ENCODE data around the gene PCYT2.
A peak's percentile ranks its signal among the peaks of the same experiment; 100 is the strongest.

Gene PCYT2

GRCh38 chr17:81915331-81915730, 4.1 kb upstream of the PCYT2 start:
- H3K9ac ChIP-seq (ENCODE audit: low read length), result no peak overlapping the region
- H3K36me3 ChIP-seq (ENCODE audit: control insufficient read depth, low read depth, low read length), result peaks cover 21% of the 10 kb centered on the region

DNA sequence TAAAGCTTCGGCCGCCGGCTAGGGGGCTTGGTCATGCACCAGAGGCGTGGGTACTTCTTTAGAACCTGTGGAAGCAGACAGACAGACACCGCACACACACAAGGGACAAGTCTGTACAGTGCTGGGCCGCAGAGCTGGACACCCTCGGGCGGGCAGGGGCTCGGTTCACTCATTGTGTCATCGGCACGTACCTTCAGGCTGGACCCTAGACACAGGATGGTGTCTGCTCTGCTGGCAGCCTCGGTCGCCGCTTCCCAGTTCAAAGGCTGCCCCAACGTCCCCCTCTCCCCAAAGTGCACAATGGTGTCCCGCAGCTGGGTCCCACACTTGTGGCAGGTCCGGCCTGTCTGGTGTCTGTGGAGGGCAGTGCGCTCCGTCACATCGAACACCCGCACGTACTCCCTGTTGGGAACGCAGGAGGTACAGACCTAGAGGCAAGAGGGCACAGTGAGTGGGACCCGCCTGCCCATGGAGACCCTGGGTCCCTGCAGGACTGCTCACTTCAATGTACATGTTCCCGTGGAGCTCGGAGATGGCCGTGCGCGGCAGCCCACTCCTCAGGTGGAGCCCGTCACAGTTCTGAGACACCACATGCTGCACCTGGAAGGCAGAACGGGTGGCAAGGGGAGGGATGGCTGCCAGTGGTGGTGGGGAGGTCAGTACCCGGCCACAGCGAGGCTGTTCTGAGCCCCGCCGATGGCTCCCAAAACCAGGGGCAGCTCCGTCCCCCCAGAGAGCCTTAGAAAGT, 3.1 kb upstream of the PCYT2 start:
- H3K9me3 ChIP-seq (ENCODE audit: control insufficient read depth, low read depth, low read length), result no peaks in the 10 kb centered on the region
- H3K9ac ChIP-seq (ENCODE audit: low read length), result no peak overlapping the region
- H3K36me3 ChIP-seq (ENCODE audit: control insufficient read depth, low read depth, low read length), result peaks cover 21% of the 10 kb centered on the region
- peaks cover 14% of the 10 kb centered on the region for H3K4me1 ChIP-seq (ENCODE audit: control insufficient read depth, low read depth, low read length)
- no peak overlapping the region for H3K4me3 ChIP-seq (ENCODE audit: low read length)
- H3K27me3 ChIP-seq (ENCODE audit: control insufficient read depth, insufficient read depth, low read length), result peaks cover 12% of the 10 kb centered on the region
- no peak overlapping the region for H3K27ac ChIP-seq (ENCODE audit: low read length)

More at GRCh38 chr17:81915331-81915730, 4.1 kb upstream of the PCYT2 start:
- Histone ChIP-seq H3K4me3 (ENCODE audit: low read length) (no peak overlapping the region), H3K4me1 (ENCODE audit: control insufficient read depth, low read depth, low read length) (peaks cover 8% of the 10 kb centered on the region), H3K9me3 (ENCODE audit: control insufficient read depth, low read depth, low read length) (no peaks in the 10 kb centered on the region), H3K27me3 (ENCODE audit: control insufficient read depth, insufficient read depth, low read length) (peaks cover 4% of the 10 kb centered on the region), H3K27ac (ENCODE audit: low read length) (no peak overlapping the region)

DNA sequence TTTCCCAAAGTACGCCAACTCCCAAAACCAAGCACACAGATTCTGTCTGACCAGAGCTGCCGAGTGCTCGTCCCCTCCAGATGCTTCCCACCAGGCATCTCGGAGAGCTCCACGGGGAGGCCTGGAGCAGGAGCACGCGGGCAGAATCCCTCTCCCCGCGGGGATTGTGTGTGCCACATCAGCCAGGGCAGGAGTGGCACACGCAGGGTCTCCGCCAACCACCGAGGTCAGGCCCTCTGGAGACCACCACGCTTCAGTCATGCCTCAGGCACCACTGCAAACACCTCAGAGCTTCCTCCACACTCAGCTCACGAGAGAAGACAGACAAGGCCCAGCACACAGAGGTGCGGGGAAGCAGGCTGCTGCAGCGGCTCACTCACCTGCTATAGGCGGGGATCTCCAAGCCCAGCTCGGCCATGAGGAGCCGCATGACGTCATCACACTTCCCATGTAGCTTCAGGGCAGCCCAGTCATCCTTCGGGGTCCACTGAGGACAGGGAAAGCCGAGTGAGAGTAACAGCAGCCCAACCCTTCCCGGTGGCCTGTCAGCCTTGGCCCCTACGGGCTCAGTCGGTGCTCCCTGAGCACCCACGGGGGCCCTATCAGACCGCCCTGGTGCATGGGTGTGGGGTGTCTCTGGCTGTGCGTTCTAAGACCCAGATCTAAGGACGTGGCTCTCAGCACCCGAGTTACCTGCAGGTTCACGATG, 2.3 kb upstream of the PCYT2 start:
- Histone ChIP-seq H3K36me3 (ENCODE audit: control insufficient read depth, low read depth, low read length) (peaks cover 21% of the 10 kb centered on the region), H3K9ac (ENCODE audit: low read length) (no peak overlapping the region)

GRCh38 chr17:81912441-81913309, 1.5 kb upstream of the PCYT2 start:
- Histone ChIP-seq H3K9me3 (ENCODE audit: control insufficient read depth, low read depth, low read length) (no peaks in the 10 kb centered on the region), H3K27me3 (ENCODE audit: control insufficient read depth, insufficient read depth, low read length) (peaks cover 12% of the 10 kb centered on the region), H3K4me3 (ENCODE audit: low read length) (no peak overlapping the region), H3K27ac (ENCODE audit: low read length) (no peak overlapping the region), H3K9ac (ENCODE audit: low read length) (no peak overlapping the region), H3K36me3 (ENCODE audit: control insufficient read depth, low read depth, low read length) (peaks cover 21% of the 10 kb centered on the region), H3K4me1 (ENCODE audit: control insufficient read depth, low read depth, low read length) (peaks cover 14% of the 10 kb centered on the region)

More for the DNA sequence above, 2.3 kb upstream of the PCYT2 start:
- H3K27me3 ChIP-seq (ENCODE audit: control insufficient read depth, insufficient read depth, low read length), result peaks cover 12% of the 10 kb centered on the region
- no peak overlapping the region for H3K27ac ChIP-seq (ENCODE audit: low read length)
- H3K9me3 ChIP-seq (ENCODE audit: control insufficient read depth, low read depth, low read length), result no peaks in the 10 kb centered on the region
- H3K4me1 ChIP-seq (ENCODE audit: control insufficient read depth, low read depth, low read length), result peaks cover 14% of the 10 kb centered on the region
- no peak overlapping the region for H3K4me3 ChIP-seq (ENCODE audit: low read length)

GRCh38 chr17:81911969-81912368, 770 bp upstream of the PCYT2 start:
- Histone ChIP-seq H3K27ac (ENCODE audit: low read length) (no peak overlapping the region), H3K27me3 (ENCODE audit: control insufficient read depth, insufficient read depth, low read length) (peaks cover 12% of the 10 kb centered on the region), H3K36me3 (ENCODE audit: control insufficient read depth, low read depth, low read length) (peaks cover 21% of the 10 kb centered on the region), H3K9ac (ENCODE audit: low read length) (no peak overlapping the region), H3K4me3 (ENCODE audit: low read length) (peak overlapping the region; percentile 49), H3K4me1 (ENCODE audit: control insufficient read depth, low read depth, low read length) (peaks cover 11% of the 10 kb centered on the region), H3K9me3 (ENCODE audit: control insufficient read depth, low read depth, low read length) (no peaks in the 10 kb centered on the region)

GRCh38 chr17:81910840-81911276, 341 bp downstream of the PCYT2 start:
- peak overlapping the region; percentile 38 for H3K9ac ChIP-seq (ENCODE audit: low read length)
- H3K9me3 ChIP-seq (ENCODE audit: control insufficient read depth, low read depth, low read length), result no peaks in the 10 kb centered on the region
- H3K27me3 ChIP-seq (ENCODE audit: control insufficient read depth, insufficient read depth, low read length), result peaks cover 12% of the 10 kb centered on the region
- H3K4me3 ChIP-seq (ENCODE audit: low read length), result peak overlapping the region; percentile 69
- H3K4me1 ChIP-seq (ENCODE audit: control insufficient read depth, low read depth, low read length), result peaks cover 9% of the 10 kb centered on the region
- peaks cover 21% of the 10 kb centered on the region for H3K36me3 ChIP-seq (ENCODE audit: control insufficient read depth, low read depth, low read length)
- no peak overlapping the region for H3K27ac ChIP-seq (ENCODE audit: low read length)

DNA sequence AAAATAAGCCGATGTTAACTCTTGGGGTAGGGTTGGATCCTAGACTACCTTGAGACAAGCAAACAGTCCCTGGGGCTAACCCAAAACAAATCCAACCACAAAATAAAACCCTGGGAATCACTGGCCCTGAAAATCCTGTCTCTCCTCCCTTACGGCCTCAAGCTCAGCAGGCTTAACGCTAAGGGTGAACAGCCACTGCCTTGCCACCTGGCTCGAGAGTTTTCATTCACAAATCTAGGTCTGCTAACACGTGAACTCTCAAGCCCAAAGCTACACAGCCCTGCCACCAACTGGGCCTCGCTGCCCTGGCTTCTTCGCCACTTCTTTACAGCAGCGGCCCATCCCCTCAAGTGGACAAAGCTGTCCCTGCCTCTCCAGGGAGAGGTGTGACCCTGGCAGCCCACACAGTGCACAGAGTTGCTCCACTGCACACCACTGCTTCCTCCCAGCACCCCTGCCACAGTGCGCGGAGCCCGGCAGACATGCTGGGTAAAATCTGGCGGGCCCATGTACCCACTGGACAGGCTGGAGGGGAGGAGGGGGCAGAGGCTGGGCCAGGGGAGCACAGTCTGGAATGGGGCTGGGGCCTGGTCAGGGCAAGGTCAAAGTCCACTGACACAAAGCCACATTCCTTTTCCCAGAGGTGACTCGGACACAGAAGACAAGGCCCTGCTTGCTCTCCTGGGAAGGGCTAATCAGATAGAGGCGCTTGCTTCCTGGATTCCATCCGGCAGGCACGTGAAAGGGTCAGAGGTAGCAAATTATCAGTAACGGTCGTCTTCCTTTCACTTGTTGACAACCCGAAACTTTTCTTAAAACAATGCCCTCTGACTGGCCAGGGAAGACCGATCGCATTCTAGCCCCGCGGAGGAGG, 996 bp downstream of the PCYT2 start:
- H3K27ac ChIP-seq (ENCODE audit: low read length), result no peak overlapping the region
- peak overlapping the region; percentile 38 for H3K9ac ChIP-seq (ENCODE audit: low read length)
- H3K36me3 ChIP-seq (ENCODE audit: control insufficient read depth, low read depth, low read length), result peaks cover 21% of the 10 kb centered on the region
- H3K27me3 ChIP-seq (ENCODE audit: control insufficient read depth, insufficient read depth, low read length), result peaks cover 12% of the 10 kb centered on the region
- H3K4me1 ChIP-seq (ENCODE audit: control insufficient read depth, low read depth, low read length), result peaks cover 9% of the 10 kb centered on the region
- peak overlapping the region; percentile 69 for H3K4me3 ChIP-seq (ENCODE audit: low read length)
- no peaks in the 10 kb centered on the region for H3K9me3 ChIP-seq (ENCODE audit: control insufficient read depth, low read depth, low read length)

DNA sequence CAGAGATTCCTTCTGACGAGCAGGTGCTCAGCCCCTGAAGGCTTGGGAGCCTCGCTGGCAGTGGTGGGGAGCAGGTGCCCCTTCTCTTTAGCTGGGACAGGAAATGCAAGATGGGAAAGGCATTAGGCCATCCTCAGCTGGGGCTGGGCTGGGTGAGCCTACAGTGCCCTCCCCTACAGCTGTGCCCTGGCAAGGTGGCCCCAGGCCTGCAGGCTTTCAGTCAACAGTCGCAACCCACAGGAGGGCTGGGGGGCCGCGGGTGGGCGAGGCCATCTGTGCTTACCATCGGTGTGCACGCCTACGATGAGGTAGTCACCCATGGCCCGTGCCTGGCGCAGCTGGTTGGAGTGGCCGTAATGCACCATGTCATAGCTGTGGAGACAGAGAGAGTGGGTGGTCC, 2.0 kb downstream of the PCYT2 start:
- Histone ChIP-seq H3K9ac (ENCODE audit: low read length) (no peak overlapping the region), H3K27ac (ENCODE audit: low read length) (no peak overlapping the region), H3K4me1 (ENCODE audit: control insufficient read depth, low read depth, low read length) (peaks cover 9% of the 10 kb centered on the region), H3K36me3 (ENCODE audit: control insufficient read depth, low read depth, low read length) (peaks cover 15% of the 10 kb centered on the region), H3K4me3 (ENCODE audit: low read length) (no peak overlapping the region), H3K9me3 (ENCODE audit: control insufficient read depth, low read depth, low read length) (no peaks in the 10 kb centered on the region), H3K27me3 (ENCODE audit: control insufficient read depth, insufficient read depth, low read length) (peaks cover 12% of the 10 kb centered on the region)

GRCh38 chr17:81908793-81909192, 2.4 kb downstream of the PCYT2 start:
- H3K4me3 ChIP-seq (ENCODE audit: low read length), result no peak overlapping the region
- H3K27me3 ChIP-seq (ENCODE audit: control insufficient read depth, insufficient read depth, low read length), result peaks cover 12% of the 10 kb centered on the region
- H3K36me3 ChIP-seq (ENCODE audit: control insufficient read depth, low read depth, low read length), result peaks cover 11% of the 10 kb centered on the region
- H3K9ac ChIP-seq (ENCODE audit: low read length), result no peak overlapping the region
- H3K27ac ChIP-seq (ENCODE audit: low read length), result no peak overlapping the region
- H3K9me3 ChIP-seq (ENCODE audit: control insufficient read depth, low read depth, low read length), result no peaks in the 10 kb centered on the region
- peaks cover 9% of the 10 kb centered on the region for H3K4me1 ChIP-seq (ENCODE audit: control insufficient read depth, low read depth, low read length)

DNA sequence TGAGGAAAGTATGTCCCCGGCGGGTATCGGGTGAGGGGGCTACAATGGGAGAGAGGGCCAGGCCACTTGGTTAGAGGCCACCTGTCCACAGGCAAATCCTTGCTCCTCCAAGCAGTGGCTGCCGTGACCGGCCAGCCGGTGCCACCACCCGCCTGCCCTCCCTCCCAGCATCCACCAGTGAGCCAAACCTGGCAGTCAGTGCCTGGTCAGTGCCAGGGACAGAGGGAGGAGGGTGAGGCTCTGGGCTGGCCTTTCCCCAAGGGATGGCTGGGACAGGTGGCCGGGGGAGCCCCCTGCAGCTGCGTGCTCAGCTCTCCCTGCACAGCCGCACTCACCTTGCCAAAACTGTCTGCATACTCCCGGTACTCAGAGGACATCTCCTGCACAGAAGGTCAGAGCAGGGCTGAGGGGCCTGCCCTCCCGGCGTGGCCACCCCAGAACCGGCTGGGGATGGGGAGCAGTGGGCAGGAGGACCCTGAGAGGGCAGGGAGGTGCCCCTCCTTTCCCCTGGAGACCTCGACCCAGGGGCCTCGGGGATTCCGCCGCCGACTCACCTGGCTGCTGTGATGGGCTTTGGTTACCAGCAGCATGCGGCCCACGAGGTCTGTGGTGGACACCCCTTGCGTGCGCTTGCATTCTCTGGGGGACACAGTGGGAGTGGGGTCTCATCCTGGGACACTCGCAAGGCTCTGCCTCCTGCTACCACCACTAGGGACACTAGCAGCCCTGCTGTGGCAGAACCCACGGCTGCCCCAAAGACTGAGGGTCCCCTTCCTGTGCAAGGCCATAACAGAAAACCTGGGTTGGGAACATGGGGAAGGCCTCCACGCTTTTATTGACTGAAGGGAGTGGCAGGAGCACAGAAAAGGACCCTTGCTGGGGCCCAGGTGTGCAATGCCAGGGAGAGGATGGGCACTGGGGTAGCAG, 3.7 kb downstream of the PCYT2 start:
- Histone ChIP-seq H3K9me3 (ENCODE audit: control insufficient read depth, low read depth, low read length) (no peaks in the 10 kb centered on the region), H3K27me3 (ENCODE audit: control insufficient read depth, insufficient read depth, low read length) (peaks cover 19% of the 10 kb centered on the region), H3K36me3 (ENCODE audit: control insufficient read depth, low read depth, low read length) (no peaks in the 10 kb centered on the region), H3K4me1 (ENCODE audit: control insufficient read depth, low read depth, low read length) (peaks cover 9% of the 10 kb centered on the region), H3K27ac (ENCODE audit: low read length) (no peak overlapping the region), H3K9ac (ENCODE audit: low read length) (no peak overlapping the region), H3K4me3 (ENCODE audit: low read length) (no peak overlapping the region)
